ENCODE measurements around the gene CTIF.

CTIF gene

GRCh38 chr18:48885266-48885923 lies 346.6 kb downstream of the CTIF start:
- no peak for DNase-seq (ENCODE audit: low read depth)
- no peak overlapping the region for H3K4me3 ChIP-seq (ENCODE audit: low read length)
- TF ChIP-seq CTCF (IDR thresholded peaks at IDR 0.05; ENCODE audit: insufficient read depth, low read depth, low read length, missing control alignments), result no peak

DNA sequence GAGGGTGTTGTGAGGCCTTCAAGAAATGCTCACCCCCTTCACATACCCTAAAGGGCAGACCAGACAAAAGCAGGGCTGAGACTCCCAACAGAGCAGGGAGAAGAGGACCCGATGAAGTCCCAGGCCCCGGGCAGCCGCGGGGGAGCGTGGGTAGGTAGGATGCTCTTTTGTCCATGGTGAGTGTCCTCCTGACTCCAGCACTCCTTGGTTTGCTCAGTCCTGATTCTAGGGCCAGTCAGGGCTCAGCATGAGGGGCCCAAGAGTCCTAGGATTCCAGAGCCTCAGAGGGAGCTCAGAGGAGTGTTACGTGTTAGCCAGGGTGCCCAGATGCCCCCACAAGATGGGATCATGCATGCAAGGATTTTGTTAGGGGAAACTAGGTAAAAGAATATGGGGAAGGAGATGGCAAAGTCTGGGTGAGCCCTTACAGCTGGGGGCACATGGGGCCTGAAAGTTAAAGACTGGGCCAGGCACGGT lies 347.1 kb downstream of the CTIF start:
- H3K4me3 ChIP-seq (ENCODE audit: low read length), result no peak overlapping the region
- DNase-seq (ENCODE audit: low read depth), result no peak
- TF ChIP-seq CTCF (IDR thresholded peaks at IDR 0.05; ENCODE audit: insufficient read depth, low read depth, low read length, missing control alignments), result no peak

- no peak overlapping the region for H3K4me3 ChIP-seq (ENCODE audit: low read length)
- no peak for TF ChIP-seq CTCF (IDR thresholded peaks at IDR 0.05; ENCODE audit: insufficient read depth, low read depth, low read length, missing control alignments)
- no peak for DNase-seq (ENCODE audit: low read depth)
Observed at GRCh38 chr18:48886520-48887293, 347.9 kb downstream of the CTIF start.

DNA sequence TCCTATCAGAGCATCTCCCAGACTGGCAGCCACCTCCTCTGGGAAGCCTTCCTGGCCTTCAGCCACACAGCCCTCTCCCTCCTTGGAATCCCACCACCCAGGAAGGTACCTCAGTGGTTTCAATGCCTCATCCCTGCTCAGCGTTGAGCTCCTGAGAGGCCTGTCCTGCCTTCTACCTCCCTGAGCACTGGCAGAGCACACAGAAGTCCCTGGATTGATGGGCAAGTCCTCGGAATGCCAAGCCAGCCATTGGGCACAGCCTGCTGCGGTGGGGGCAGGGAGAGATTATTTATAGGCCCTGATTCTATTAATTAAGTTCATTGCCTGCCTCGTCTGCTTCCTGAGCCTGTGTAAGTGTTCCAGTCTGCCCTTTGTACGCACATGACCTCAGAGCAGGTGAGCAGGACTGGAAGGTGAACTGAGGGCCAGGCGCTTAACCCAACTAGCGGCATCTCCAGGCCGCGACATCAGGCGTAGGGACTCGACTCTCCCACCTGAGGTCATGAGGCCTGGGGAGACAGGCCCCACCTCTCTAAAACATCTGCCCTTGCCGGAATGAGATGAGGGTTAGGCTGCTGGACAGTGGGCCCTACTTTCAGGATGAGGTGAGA lies 348.6 kb downstream of the CTIF start:
- H3K4me3 ChIP-seq (ENCODE audit: low read length), result no peak overlapping the region
- TF ChIP-seq CTCF (IDR thresholded peaks at IDR 0.05; ENCODE audit: insufficient read depth, low read depth, low read length, missing control alignments), result no peak
- DNase-seq (ENCODE audit: low read depth), result no peak

GRCh38 chr18:48887905-48888772 lies 349.3 kb downstream of the CTIF start:
- DNase-seq (ENCODE audit: low read depth), result no peak
- TF ChIP-seq CTCF (IDR thresholded peaks at IDR 0.05; ENCODE audit: insufficient read depth, low read depth, low read length, missing control alignments), result no peak
- H3K4me3 ChIP-seq (ENCODE audit: low read length), result no peak overlapping the region

GRCh38 chr18:48888773-48889080 lies 349.9 kb downstream of the CTIF start:
- no peak for TF ChIP-seq CTCF (IDR thresholded peaks at IDR 0.05; ENCODE audit: insufficient read depth, low read depth, low read length, missing control alignments)
- DNase-seq (ENCODE audit: low read depth), result no peak
- H3K4me3 ChIP-seq (ENCODE audit: low read length), result no peak overlapping the region
